Neural crest cell (in vitro differentiated cells): Measurements from ENCODE around the gene MPEG1. TPM values are rescaled to one million over a fixed set of nuclear protein-coding genes. Genes with fewer than 3 reads are reported as not detected.

Source experiments
- DNase-seq: peaks from one replicate; pipeline ENCODE4 v3.0.0; 2021; ENCODE audit warnings: low read depth, mixed read lengths, low spot score
- H3K27ac Mint-ChIP-seq: one replicate; pipeline ENCODE4 v1.8.0; 2021; ENCODE audit warnings: mild to moderate bottlenecking, mixed read lengths; ENCODE audit not compliant: unreplicated experiment
- H3K27me3 Mint-ChIP-seq: 2 replicates; pipeline ENCODE4 v1.8.0; 2021; ENCODE audit warnings: low read depth, mild to moderate bottlenecking, mixed read lengths
- H3K36me3 Mint-ChIP-seq: 2 replicates; pipeline ENCODE4 v1.8.0; 2021; ENCODE audit warnings: low read depth, mild to moderate bottlenecking, mixed read lengths
- H3K4me1 Mint-ChIP-seq: 2 replicates; pipeline ENCODE4 v1.8.0; 2021; ENCODE audit warnings: mixed read lengths
- H3K4me3 Mint-ChIP-seq: one replicate; pipeline ENCODE4 v1.8.0; 2021; ENCODE audit warnings: mild to moderate bottlenecking, mixed read lengths
- H3K9me3 Mint-ChIP-seq: 2 replicates; pipeline ENCODE4 v1.8.0; 2021; ENCODE audit warnings: mixed read lengths
- total RNA-seq: library from RNA; stranded (reverse); gene quantifications from 2 replicates; pipeline ENCODE4 v1.2.1, GENCODE V29; 2021
- TF ChIP-seq, protein P1 (sequence below): fragments of 200-600 bp; sonication (generic); conservative IDR thresholded peaks from 2 replicates; pipeline ENCODE4 v1.5.0; 2021; ENCODE audit warnings: antibody characterized with exemption, mild to moderate bottlenecking

The MPEG1 gene
- total RNA-seq, 1 donor from 2014 or later: not detected

- peak; percentile 96 for DNase-seq
- TF ChIP-seq, protein P1, sequence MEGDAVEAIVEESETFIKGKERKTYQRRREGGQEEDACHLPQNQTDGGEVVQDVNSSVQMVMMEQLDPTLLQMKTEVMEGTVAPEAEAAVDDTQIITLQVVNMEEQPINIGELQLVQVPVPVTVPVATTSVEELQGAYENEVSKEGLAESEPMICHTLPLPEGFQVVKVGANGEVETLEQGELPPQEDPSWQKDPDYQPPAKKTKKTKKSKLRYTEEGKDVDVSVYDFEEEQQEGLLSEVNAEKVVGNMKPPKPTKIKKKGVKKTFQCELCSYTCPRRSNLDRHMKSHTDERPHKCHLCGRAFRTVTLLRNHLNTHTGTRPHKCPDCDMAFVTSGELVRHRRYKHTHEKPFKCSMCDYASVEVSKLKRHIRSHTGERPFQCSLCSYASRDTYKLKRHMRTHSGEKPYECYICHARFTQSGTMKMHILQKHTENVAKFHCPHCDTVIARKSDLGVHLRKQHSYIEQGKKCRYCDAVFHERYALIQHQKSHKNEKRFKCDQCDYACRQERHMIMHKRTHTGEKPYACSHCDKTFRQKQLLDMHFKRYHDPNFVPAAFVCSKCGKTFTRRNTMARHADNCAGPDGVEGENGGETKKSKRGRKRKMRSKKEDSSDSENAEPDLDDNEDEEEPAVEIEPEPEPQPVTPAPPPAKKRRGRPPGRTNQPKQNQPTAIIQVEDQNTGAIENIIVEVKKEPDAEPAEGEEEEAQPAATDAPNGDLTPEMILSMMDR: peak; percentile 81
- H3K36me3 Mint-ChIP-seq: peaks cover 6% of the 10 kb centered on the region
- H3K27me3 Mint-ChIP-seq: peaks cover 9% of the 10 kb centered on the region
- H3K4me3 Mint-ChIP-seq: peak within 1 kb of the TSS; percentile 92
- H3K4me1 Mint-ChIP-seq: peaks cover 36% of the 10 kb centered on the region
- H3K9me3 Mint-ChIP-seq: no peaks in the 10 kb centered on the region
- H3K27ac Mint-ChIP-seq: peak within 1 kb of the TSS; percentile 97
Measured at GRCh38 chr11:59171508-59172322, 41.0 kb downstream of the MPEG1 start, which contains the start of gene DTX4. DTX4 (plus strand) TSS chr11:59172132; CDS start chr11:59172596, 464 bp downstream.

DNA sequence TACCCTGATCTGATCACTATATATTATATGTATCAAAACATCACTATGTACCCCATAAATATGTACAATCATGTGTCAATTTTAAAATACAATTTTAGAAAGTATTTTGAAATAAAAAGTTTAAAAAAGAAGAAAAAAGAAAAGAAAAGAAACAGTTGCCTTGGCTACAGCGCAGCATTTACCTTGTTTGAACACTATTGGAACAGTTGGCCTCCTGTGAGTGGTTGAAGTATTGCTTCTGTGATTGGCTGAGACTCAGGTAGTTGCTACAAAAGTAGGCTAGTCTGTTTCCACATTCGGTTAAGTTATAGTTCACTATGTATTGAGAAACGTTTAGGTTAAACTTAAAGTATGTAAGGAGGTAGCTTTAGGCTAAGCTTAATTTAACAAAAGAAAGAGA lies 48.7 kb downstream of the MPEG1 start:
- Mint-ChIP-seq H3K27ac (no peak overlapping the region), H3K4me1 (peaks cover 4% of the 10 kb centered on the region), H3K27me3 (peaks cover 3% of the 10 kb centered on the region)

More for the DNA sequence above, 48.7 kb downstream of the MPEG1 start:
- Mint-ChIP-seq H3K9me3 (peaks cover 2% of the 10 kb centered on the region), H3K4me3 (no peak overlapping the region), H3K36me3 (no peaks in the 10 kb centered on the region)
- TF ChIP-seq, protein P1: no peak
- DNase-seq: no peak

Other genes starting within 250 kb of the MPEG1 start
- not detected in 2 replicates for gene GLYATL1B, start 126.6 kb downstream of the MPEG1 start, total RNA-seq
- gene FAM111B, start 105.7 kb downstream of the MPEG1 start, total RNA-seq: 35.1 and 35.4 TPM in 2 replicates
- 23.4 and 25.8 TPM in 2 replicates for gene FAM111A, start 70.1 kb downstream of the MPEG1 start, total RNA-seq
- 129 and 139 TPM in 2 replicates for gene DTX4, start 40.8 kb downstream of the MPEG1 start, total RNA-seq
- not detected in 2 replicates for gene OR5AN1, start 146.0 kb upstream of the MPEG1 start, total RNA-seq
- gene OR5A2, start 213.5 kb upstream of the MPEG1 start, total RNA-seq: not detected in 2 replicates
- not detected in 2 replicates for gene OR5A1, start 223.5 kb upstream of the MPEG1 start, total RNA-seq
- gene OR4D6, start 244.0 kb upstream of the MPEG1 start, total RNA-seq: not detected in 2 replicates